NCI-H146 (cell line): ENCODE measurements around the gene MAGEA6.
A peak's percentile ranks its signal among the peaks of the same experiment; 100 is the strongest.
"Not testable (repeated sequence)": the region's sequence is repeated elsewhere in the genome, so short reads cannot be mapped to it uniquely, and the experiment has no call there.

Experiments used
- DNase-seq: peaks from one replicate; lab custom pipeline; 2025; lab: John Stamatoyannopoulos, UW

Gene MAGEA6, protein sequence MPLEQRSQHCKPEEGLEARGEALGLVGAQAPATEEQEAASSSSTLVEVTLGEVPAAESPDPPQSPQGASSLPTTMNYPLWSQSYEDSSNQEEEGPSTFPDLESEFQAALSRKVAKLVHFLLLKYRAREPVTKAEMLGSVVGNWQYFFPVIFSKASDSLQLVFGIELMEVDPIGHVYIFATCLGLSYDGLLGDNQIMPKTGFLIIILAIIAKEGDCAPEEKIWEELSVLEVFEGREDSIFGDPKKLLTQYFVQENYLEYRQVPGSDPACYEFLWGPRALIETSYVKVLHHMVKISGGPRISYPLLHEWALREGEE

DNA sequence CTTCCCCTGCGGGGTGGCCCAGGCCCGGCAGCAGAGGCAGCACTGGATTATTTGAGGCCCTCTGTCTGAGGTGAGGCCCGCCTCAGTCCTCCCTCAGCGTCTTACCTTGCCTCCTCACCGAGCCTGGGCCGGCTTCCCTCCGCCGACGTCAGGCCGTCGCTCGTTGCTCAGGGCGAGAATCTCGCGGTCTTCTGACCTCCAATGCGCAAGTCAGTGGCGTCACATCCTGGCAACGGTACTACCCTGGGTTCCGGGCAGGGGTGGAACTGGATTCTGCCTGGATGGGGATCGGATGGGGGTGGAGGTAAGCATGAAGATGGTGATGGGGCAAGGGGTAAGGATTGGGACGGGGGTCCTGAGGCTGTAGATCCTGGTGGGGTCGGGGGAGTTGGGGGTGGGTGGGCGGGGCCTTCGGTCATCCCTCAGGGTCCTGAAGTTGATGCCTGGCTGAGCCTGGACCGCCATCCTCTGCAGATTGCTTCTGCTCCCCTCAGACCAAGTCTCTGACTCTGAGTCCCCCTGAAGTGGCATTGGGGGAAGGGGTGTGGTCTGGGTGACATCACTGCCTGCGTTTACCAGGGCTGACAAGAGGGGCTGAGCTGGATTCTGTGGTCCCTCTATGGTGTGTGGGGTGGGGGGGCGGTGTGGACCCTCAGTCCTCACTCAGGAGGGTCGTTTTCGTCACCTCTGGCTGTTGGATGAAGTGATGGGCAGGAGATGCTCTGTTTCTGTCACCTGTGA lies at the start of gene MAGEA6:
MAGEA6 (minus strand) TSS at position 141 of the 741 bp plus-strand sequence. CDS start 2,039 bp downstream, outside the sequence.
- not testable (repeated sequence) for DNase-seq

DNA sequence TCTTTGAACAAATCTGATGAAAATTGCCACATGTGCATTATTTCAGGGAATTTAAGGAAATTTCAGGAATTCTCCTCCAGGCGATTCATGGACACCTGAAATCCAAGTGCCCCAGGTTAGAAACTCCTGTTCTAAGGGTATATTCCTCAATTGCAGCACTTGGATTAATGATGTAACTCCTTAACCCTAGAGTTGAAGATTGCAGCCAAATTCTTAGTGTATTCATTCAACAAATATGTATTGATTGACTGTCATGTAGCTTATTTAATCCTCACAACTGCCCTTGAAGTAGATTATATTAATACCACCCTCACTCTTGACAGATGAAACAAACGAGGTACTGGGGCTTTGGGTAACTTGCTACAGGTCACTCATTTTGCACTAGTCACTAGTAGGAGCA lies 49.8 kb upstream of the MAGEA6 start:
- DNase-seq = no peak

DNA sequence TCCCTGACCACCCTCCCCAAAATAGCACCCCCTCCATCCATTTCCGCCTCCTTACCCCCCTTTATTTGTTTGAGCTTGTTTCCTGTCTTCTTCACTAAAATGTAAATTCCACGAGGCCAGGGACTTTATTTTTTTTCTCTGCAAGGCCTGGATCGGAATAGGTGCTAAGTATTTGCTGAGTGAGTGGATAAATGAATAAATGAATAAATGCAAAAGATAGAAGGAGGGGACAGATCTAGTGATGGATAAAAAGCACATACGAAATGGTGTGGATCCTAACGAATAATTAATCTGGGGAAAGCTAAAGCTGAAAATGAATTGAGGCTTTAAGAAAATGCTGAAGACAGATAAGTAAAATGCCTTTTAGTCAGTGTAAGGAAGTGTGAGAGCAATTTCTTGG lies 48.9 kb upstream of the MAGEA6 start:
- no peak for DNase-seq

DNA sequence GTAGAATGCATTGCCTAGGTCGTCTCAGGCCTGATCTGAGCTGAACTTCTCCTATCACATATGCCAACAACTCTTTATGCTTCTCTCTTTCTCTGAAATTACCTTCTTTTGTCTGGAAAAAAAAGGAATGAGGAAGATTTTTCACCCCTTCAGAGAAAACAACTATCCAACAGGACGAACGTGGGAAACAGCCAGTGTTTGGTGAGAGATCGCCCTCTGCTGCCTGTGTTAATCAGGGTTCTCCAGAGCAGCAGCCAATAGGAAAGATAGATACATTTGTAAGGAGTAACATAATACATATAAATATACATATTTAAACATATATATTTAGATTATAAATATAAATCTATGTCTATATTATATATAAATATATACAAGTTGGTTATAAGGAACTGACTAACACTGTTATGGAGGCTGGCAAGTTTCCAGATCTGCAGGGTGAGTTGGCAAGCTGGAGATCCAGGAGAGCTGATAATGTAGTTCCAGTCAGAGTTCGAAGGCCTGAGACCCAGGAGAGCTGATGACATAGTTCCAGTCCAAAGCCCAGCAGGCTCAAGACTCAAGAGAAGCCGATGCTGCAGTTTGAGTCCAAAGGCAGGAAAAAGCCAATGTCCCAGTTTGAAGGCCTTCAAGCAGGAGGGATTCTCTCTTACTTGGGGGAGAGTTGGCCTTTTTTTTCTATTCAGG lies 47.7 kb upstream of the MAGEA6 start:
- DNase-seq = peak; percentile 2

DNA sequence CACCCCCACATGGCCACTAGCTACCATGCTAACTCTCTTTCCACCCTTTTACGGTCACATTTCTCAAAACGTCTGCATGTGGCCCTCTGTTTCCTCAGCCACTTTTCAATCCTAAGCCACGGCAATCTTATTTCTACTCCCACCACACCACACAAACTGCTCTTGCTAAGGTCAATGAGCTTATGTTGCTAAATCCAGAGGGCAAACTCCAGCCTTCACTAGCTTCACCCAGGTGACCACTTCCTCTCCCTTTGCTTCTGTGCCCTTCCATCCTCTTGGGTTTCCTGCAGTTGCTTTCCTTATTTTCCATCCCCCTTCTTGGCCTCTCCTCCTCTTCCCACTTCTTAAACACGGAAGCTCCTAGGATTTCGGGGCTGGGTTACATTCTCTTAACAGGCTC lies 44.6 kb upstream of the MAGEA6 start:
- no peak for DNase-seq

DNA sequence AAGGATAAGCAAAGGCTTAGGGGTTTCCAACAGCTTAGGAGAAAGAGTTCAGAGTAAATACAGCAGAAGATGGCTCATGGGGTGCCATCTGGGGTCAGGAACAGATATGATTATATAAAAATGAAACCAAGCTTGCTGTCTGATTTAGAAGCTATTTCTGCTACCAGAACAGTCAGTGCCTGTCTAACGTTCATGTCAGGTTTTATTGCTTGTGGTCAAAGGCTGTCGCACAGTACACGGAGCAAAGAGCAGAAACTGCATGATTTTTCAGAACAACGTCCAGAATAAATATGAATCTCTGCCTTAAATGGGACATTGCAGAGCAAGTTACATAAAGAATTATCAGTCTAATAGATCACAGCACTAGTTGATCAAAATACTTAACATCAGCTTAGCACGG lies 43.7 kb upstream of the MAGEA6 start:
- DNase-seq = no peak

DNA sequence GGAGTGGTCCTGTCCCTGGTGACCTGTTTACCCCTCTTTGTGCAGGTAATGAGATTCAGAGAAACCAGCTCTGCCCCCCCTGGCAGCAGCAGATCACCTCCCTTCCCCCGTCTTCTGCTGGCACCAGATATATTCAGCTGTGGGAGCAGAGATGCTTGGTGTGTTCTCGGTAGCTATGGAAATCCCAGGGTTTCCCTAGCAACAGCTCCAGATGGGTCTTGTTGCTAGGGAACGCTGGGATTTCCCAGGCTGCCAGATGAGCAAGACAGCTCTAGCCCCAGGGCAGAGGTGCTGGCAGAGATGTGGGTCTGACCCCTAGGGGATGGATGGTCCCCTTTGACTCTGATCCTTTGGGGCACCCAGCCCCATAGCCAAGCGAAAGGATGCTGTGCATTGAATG lies 40.9 kb upstream of the MAGEA6 start:
- DNase-seq = no peak

DNA sequence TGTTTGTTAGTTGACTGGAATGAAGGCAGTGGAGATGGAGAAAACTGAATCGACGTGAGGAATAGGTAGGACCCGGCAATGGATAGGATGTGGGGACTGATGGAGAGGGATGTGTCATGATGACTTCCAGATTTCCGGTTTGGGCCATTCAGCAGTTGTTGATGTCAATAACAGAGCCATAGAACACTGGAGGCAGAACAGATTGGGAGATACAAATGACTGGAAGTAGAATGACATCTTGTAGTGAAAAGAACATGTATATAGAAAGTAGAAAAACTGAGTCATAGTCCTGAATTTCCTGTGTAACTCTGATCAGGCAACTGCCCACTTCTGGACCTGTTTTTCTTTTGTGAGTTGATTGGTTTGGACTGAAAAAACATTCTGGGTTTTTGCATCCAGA lies 36.5 kb upstream of the MAGEA6 start:
- DNase-seq = no peak

DNA sequence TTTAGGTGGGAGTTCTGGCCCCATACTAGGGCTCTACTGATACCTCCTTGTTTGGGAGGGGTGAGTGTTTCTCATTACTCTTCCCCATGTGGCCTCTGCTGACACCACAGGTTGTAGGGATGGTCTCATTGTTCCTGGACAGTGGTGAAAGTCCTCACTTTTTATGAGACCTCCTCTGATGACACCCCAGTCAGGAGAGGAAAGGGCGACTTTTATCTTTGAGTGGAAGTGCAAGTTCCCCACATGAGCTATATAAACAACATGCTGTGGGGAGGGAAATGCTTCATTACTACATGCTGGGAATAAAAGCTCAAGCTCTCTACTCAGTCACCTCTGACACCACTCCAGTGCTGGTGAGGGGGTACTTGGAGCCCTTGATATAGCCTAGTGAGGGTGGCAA lies 29.5 kb upstream of the MAGEA6 start:
- DNase-seq = no peak

DNA sequence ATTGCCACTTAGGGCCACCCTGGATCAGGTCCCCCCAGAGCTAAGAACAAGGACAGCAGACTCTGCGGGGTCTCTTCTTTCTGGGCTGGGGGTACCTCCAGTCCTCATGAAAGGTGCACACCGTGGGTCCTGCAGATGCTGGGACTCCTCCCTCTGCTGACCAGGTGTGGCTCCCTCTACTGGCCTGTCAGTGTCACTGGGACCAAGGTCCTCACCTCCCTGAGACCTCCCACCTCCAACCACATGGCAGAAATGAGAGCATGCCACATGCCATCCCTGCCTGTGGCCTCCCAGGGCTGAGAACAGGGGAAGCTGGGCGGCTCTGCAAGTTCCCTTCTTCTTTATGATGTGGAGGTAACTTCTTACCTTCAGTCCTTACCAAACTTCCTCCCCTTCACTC lies 17.6 kb upstream of the MAGEA6 start:
- DNase-seq = not testable (repeated sequence)

DNA sequence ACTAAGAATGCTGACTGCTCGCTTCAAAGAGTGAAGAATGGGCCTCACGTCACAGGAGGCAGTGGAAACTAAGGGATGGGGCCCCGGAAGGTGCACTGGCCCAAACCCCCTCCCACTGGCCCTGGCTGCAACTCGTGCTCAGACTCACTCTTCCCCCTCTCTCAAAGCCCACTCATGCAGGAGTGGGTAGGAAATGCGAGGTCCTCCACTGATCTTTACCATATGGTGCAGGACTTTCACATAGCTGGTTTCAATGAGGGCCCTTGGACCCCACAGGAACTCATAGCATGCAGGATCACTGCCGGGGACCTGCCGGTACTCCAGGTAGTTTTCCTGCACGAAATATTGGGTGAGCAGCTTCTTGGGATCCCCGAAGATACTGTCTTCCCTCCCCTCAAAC lies 2.9 kb downstream of the MAGEA6 start:
- not testable (repeated sequence) for DNase-seq

DNA sequence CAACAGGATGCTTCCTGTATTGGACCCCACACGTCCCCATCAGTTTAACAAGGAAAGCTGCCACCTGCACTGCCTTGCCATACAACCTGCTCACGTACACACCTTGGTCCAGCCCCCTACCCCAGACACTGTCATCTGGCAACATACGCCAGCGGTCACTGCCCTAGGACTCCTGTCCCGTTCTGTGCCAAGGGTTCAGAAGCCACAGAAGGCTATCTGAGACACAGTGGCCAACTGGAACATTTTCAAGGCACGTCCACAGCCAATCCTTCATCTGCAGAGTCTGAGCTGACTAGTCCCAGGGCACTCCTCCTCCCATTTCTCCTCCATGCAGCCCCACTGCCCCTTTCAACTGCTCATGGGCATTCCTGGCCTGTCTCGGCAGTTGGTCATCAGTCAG lies 7.9 kb downstream of the MAGEA6 start:
- DNase-seq = not testable (repeated sequence)

DNA sequence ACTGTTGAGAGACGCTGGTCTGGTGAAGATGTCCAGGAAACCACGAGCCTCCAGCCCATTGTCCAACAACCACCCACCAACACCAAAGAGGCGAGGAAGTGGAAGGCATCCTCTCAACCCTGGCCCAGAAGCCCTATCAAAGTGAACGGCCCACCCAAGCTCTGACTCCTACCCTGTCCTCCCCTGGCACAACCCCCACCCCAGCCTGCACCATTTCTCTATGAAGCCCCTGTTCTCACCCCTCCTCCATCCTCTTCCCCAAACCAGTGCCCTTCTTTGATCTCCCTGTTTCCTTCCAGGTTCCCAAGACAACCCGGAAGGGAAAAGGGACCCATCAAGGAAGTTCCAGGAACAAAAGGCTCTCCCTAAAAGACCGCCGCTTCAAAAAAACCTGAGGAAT lies 9.9 kb downstream of the MAGEA6 start:
- DNase-seq = not testable (repeated sequence)

DNA sequence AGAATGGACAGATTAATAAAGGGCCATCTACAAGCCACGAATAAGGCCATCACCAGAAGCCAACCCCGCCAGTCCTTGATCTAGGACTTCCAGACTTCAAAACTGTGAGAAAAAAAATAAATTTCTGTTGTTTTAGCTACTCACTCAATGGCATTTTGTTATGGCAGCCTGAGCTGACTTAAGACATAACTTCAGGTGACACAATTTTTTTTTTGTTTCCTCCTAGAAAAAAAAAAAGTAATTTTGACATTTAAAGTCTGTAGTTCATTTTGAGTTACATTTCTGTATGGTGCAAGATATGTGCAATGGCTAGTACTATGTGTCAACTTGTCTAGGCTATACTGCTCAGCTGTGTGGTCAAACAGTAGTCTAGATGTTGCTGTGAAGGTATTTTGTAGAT lies 10.6 kb downstream of the MAGEA6 start, which contains the start of gene CSAG3:
CSAG3 (plus strand) TSS at position 301 of the 400 bp plus-strand sequence.
- DNase-seq = not testable (repeated sequence)

DNA sequence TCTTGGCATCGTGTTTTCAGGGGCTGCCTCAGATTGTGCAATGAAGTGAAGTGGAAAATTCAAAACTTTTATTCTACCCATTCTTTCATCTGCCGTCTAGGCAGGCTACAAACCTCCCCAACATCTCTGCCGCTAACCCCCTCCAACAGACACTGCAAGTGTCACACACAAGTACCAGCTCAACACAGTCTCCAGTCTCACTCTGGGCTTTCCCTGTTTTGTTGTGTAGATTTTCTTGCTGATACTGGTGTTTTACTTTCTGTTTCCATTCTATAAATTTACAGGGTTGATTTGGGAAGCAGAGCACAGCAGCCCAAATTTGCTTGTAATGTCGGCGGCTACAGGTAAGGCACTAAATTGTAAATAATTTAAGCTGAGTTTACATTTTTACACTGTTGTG lies 14.6 kb downstream of the MAGEA6 start:
- not testable (repeated sequence) for DNase-seq

DNA sequence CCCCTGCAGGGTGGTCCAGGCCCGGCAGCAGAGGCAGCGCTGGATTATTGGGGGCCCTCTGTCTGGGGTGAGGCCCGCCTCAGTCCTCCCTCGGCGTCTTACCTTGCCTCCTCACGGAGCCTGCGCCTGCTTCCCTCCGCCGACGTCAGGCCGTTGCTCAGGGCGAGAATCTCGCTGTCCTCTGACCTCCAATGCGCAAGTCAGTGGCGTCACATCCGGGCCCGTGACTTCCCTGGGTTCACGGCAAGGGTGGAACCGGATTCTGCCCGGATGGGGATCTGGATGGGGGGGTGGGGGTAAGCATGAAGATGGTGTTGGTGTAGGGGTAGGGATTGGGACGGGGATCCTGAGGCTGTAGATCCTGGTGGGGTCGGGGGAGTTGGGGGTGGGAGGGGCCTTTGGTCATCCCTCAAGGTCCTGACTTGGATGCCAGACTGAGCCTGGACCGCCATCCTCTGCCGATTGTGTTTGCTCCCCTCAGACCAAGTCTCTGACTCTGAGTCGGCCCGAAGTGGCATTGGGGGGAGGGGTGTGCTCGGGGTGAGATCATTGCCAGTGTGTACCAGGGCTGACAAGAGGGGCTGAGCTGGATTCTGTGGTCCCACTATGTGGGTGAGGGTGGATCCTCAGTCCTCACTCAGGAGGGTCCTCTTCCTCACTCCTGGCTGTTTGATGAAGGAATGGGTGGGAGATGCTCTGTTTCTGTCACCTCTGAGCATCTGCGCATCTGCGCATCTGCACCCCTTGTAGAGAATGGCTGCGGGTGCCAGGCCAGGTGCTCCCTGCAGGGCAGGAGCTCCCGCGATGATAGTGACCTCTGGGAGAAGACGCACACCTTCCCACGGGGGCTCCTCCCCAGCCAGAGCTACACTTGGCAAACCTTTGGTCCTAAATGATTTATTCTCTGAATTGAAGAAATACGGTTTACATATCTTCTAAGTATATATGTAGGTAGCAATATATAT lies 15.5 kb downstream of the MAGEA6 start, which contains the start of gene MAGEA2:
MAGEA2 (minus strand) TSS at position 157 of the 965 bp plus-strand sequence. CDS start 2,479 bp downstream, outside the sequence.
- not testable (repeated sequence) for DNase-seq

DNA sequence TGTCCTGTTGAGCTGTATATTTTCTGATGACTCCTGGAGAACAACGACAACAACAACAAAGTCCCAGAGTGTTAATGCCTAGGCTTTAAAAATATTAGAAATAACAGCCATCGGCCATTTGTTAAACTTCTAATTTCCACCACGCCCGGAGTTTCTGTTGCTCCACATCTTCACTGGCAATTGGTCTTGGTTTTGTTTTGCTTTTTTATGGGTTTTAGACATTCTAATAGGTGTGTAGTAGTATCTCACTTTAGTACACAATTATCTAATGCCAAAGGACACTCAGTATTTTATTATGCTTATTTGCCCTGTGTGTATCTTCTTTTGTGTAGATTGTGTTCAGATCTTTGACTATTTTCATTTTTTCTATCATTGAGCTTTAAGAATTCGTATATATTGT lies 30.9 kb downstream of the MAGEA6 start:
- no peak for DNase-seq

DNA sequence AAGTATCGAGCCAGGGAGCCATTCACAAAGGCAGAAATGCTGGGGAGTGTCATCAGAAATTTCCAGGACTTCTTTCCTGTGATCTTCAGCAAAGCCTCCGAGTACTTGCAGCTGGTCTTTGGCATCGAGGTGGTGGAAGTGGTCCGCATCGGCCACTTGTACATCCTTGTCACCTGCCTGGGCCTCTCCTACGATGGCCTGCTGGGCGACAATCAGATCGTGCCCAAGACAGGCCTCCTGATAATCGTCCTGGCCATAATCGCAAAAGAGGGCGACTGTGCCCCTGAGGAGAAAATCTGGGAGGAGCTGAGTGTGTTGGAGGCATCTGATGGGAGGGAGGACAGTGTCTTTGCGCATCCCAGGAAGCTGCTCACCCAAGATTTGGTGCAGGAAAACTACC lies 33.0 kb downstream of the MAGEA6 start:
- DNase-seq = not testable (repeated sequence)

DNA sequence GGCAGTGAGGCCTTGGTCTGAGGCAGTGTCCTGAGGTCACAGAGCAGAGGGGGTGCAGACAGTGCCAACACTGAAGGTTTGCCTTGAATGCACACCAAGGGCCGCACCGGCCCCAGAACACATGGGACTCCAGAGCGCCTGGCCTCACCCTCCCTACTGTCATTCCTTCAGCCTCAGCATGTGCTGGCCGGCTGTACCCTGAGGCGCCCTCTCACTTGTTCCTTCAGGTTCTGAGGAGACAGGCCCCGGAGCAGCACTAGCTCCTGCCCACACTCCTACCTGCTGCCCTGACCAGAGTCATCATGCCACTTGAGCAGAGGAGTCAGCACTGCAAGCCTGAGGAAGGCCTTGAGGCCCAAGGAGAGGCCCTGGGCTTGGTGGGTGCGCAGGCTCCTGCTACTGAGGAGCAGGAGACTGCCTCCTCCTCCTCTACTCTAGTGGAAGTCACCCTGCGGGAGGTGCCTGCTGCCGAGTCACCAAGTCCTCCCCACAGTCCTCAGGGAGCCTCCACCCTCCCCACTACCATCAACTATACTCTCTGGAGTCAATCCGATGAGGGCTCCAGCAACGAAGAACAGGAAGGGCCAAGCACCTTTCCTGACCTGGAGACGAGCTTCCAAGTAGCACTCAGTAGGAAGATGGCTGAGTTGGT lies 33.5 kb downstream of the MAGEA6 start:
- DNase-seq = no peak

DNA sequence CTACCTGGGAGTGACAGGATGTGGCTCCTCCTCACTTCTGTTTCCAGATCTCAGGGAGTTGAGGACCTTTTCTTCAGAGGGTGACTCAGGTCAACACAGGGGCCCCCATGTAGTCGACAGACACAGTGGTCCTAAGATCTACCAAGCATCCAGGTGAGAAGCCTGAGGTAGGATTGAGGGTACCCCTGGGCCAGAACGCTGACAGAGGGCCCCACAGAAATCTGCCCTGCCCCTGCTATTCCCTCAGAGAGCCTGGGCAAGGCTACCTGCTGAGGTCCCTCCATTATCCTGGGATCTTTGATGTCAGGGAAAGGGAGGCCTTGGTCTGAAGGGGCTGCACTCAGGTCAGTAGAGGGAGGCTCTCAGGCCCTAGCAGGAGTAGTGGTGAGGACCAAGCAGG lies 34.4 kb downstream of the MAGEA6 start:
- DNase-seq = no peak
